NOMO-1 treated with dmso at 0.1 percent for 144 hours (cell line): ENCODE measurements around the gene ZNF366.

Experiments
- DNase-seq: peaks from one replicate; lab custom pipeline; 2025; ENCODE audit not compliant: unreplicated experiment; lab: John Stamatoyannopoulos, UW

The ZNF366 gene

DNA sequence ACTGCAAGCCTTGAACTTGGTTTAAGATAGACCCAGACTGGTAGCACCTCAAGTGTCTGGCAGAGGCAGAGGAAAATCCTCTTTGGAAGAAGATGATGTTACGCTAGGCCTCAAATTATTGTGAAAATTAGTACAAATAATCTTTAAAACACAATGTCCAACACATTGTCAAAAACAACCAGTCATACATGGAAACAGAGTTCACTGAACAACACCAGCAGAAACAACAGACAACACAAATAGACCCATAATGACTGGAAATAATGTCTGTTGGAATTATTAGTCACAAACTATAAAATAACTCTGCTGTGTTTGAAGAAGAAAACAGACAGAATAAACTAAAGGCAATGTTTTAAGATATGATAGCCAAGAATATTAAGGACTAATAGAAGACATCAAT, 15.4 kb upstream of the ZNF366 start:
- no peak for DNase-seq

DNA sequence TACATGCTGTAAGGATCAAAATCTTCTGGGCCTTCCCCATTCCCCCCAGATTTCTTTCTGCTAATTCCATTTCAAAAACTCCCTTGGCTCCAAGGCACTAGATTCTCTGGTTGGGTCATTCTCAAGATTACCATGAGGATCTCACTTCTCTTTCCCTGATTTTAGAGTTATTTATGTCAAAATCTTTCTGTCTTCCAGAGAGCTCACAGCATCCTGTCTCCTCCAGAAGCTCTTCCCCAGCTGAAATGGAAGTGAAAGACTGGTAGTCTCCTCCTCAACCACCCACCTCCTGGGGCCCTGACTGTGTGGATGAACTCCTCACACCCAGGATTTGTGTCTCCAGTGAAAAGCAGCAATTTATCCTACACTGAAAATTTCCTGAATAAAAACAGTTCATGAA, 11.9 kb upstream of the ZNF366 start:
- no peak for DNase-seq

DNA sequence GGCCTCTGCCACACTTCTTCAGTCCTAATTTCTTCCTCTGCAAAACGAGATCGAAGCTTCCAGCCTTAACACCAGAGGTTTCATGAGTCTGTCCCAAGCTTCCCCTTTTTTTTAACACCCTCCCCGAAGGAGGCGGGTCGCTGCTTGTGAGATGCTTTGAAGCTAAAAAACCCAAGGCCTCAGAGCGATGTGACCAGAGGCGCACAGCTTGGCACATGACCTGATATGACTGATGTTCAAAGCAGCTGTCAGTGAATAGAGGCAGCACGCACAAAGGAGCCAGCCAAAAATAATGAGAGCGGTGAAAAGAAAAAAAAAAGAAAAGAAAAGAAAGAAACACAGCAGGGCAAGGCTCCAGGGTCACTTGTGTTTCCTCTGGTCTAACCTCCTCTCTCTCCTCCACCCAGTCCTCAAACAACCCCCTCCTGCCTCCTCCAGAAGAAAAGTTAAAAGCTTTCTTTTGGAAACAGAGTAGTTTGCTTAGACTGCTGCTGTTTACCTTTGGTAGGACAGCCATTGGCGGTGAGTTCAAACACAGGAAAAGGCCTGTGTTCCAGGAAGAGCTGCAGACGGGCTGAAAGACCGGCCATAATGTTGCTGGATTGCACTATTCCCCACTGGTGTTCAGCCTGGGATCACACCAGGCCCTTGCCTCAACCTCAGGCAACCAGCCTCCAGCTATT, 10.9 kb upstream of the ZNF366 start:
- peak; percentile 89 for DNase-seq

DNA sequence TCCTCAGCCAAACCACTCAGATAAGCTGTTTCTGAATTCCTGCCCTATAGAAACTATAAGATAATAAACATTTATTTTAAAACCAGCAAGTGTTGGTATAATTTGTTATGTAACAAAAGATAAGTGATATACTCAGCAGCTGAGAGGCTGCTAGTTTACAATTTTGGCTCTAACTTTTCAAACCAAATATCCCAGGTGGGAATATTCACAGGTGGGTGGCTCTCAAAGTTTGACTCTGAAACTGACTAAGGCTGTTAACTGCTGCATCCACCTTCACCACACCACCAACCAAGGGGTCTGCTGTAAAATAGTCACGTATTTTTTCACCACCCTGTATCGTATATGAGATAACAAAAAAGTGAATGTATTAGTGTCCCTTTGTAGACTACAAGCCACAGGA, 9.7 kb upstream of the ZNF366 start:
- no peak for DNase-seq

DNA sequence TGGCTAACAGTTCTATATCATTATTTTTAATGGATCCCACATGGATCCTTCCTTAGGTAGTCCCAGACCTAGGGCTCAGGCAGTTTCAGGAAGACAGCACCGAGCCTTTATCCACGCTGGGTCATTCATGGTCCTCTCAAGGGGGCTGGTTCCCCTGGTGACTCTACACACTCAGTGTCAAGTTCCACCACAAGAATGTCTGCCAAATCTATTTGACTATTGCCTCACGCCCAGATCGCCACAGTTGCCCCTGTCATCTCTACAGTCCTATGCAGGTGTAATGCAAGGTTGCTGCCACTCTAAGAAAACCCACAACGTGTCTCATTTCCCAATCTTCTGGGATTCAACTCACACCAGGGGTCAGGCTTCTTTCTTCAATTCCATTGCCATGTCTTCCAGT, 8.0 kb upstream of the ZNF366 start:
- no peak for DNase-seq

DNA sequence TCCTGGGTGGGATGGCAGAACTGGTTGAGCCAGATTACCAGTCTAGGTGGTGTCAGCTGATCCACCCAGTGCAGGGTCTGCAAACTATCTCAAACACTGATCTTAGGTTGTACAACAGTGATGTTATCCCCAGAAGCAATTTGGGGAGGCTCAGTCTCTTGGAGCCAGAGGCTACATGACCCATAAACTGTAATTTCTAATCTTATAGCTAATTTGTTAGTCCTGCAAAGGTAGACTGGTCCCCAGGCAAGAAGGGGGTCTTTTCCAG, 5.3 kb upstream of the ZNF366 start:
- DNase-seq, result no peak

DNA sequence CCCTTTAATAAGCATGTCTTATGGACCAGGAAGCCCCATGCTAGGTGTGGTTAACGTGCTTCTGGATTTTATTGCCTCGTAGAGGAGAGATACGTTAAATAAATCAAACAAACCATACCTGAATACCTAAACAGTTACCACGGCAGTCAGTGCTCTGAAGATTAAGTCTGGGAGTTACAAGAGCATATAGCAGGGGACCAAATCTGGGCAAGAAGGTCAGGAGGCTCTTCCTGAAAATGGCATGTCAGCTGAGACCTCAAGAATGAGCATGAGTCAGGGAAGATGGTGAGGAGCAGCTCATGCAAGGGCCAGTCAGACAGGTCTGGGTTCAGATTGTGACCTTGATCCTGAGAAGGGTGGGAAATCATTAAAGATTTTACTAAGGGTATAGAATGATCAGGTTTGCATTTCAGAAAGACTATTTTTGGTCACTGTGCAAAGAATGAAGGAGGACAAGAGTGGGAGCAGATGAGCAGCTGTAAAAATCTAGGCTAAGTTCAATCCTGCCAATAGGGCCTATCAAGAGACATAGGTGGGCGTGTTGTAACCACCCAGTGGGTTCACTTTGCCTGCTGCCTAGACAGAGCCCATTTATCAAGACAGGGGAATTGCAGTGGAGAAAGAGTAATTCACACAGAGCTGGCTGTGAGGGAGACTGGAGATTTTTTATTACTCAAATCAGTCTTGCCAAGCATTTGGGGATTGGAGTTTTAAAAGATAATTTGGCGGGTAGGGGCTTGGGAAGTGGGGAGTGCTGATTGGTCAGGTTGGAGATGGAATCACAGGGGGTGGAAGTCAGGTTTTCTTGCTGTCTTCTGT, 4.8 kb upstream of the ZNF366 start:
- no peak for DNase-seq

DNA sequence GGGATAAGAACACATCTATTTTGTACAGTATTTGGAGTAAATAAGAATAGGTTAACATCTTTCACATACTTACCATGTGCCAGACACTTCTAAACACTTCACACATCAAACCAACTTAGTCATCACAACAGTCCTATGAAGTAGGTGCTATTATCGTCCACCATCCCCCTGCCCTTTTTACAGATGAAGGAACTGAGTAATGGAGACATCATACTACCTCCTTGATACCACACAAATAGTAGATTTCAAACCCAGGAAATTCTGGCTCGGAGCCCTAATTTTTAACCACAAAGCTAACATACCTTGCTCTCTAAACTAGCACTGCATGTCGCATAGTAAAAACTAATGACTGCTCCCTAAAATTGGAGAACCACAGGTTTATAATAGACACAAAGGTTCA, 4.2 kb upstream of the ZNF366 start:
- DNase-seq, result no peak

DNA sequence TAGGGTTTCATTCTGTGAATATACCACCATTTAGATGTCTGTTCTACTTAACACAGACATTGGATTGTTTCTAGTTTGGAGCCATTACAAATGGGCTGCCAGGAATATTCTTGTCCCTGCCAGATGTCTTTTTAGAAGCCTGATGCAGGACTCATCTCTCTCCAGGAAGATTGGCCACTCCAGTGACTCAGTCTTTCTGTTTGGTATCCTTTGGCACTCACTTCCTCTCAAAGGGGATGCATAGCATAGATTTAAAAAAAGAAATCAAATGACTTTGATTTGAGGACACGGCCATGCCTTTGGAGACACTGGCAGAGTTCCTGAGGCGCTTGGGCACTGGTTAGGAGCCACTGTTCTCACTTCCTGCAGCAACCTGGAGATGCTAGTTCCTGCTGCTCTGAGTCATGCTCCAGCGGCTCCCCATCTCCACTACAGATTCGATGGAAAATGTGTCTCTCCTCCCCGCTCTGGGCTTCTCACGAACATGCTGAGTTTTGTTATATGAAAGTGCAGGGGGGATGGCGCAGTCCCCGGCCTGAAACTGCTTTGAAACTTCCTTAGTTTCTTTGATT, 3.5 kb upstream of the ZNF366 start:
- DNase-seq, result peak; percentile 82

DNA sequence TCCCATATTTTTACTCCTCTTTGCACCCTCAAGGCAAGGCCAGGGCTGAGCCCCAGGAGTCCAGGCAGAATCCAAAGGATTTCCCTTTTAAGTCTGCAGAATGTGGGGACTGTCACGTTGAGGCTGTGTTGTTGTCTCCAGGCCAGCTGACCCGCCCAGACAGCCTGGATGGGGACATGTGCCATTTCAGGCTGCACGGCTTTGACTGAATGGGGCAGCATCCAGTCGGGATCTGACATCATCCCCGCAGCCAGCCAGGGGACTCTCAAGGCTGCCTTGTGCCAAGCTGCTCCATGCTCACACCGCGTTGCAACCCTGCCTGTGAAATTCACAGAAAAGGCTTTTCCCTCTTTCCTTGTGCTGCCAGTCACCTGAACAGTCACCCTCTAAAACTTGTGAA, 2.2 kb upstream of the ZNF366 start:
- no peak for DNase-seq

DNA sequence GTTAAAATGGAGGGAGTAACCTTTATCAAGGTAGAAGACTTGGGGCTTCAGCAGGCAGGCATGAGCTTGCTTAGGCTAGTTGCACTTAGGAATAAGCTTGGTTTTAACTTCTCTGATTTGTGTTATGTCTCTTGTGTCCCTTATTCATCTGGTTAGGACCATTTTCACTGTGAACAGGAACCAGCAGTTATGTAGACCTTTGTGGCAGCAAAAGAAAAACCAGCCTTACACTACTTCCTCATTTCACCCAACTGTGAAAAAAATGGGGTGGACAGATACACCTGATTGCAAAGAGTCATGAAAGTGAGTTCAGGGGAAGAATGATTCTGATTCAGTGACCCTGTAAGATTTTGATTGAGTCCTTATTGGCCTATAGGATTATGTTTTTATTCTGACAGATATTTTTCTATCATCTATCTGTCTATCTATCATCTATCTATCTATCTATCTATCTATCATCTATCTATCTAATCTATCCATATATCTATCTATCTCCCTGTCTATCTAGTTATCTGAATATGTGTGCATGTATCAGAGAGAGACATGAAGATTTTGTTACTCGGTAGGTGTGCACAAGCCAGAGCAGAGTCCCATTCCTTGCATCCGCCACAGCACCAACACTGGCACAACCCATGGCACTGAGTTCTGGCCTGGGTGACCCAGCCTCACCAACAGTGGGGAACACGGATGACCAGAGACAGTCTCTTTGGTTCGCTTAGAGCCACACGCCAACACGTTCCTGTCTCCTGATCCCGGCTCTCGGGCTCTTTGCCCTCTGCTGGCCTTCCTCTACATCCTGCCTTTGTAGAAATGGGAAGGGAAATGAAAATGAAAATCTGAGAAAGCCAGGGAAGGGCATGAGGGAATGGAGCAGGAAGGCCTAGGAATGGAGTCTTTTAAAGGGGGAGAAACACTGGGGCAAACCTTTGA, 1.3 kb upstream of the ZNF366 start:
- peak; percentile 64 for DNase-seq

DNA sequence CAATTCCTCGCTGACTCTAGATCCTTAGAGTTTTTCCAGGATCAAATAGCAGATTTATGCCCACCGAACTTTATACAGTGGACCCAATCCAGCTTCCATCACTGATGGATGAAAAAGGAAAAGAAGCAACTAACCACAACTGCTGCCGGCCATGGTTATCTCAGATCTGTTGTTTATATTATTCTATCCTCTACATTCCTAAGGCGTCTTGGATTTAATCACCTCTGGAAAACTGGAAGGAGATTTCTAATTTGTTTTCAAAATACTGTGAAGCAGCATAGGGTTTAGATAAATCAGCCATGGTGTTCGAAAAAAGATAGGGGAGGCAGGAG, 663 bp upstream of the ZNF366 start:
- DNase-seq, result no peak

DNA sequence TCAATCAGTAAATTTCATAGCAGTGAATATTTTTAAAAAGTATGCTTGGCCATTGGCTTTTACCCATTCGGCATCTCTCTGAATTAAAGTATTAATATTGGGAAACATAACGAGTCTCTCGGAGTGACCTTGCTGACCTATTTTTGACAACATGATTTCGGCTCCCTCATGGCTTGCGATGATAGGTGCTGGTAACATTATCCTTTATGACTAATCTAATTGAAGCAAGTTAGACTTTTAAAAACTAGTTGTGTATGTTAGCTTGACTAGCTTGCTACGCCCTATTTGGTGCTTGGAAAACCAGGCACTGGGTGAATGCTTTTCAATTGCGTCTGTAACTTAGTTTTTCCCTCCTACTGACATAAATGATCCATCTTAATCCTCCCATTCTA, 1.1 kb downstream of the ZNF366 start:
- DNase-seq, result no peak

DNA sequence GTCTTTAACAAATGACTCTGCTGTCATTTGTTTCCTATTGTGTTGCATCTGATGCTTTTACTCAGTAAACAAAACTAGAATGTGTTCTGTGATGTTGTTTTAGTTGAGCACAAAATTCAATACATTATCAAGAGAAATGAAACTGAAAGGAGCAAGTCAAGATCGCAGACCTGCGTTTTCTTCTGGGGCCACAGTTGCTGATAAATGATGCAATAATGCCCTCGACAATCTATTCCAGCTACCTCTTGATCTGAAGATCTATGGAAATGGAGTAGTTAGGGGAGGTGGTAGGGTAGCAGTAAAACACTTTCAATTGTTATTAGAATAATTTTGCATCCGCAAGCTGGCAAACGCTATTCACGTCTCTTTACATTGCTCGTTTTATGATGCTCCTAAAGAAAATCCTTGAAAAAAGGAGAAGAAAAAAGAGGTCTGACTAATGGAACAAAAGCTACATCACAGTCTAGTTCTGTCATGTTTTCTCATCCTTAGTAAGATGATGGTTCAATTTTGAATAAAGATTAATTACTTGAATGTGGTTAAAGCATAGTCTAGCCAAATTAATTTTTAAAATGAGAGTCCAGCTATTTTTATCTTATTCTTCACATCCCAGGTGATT, 1.6 kb downstream of the ZNF366 start:
- DNase-seq, result peak; percentile 37

DNA sequence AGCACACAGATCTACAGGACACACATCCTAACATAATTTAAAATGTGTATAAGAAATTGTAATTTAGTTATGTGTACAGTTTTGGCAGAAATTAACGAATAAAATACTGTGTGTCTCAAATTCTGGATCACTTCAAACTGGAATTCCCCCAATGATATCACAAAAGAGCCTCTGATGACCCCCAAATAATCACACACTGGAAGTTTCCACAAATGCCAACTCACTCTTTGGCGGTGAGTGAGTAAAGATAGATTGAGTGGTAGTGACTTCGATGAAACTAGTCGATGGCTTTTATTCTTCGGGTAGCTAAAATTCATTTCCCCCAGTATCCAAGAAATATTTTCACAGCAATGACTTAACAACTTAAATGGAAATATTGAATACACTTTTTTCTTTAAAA, 2.2 kb downstream of the ZNF366 start:
- DNase-seq, result no peak

DNA sequence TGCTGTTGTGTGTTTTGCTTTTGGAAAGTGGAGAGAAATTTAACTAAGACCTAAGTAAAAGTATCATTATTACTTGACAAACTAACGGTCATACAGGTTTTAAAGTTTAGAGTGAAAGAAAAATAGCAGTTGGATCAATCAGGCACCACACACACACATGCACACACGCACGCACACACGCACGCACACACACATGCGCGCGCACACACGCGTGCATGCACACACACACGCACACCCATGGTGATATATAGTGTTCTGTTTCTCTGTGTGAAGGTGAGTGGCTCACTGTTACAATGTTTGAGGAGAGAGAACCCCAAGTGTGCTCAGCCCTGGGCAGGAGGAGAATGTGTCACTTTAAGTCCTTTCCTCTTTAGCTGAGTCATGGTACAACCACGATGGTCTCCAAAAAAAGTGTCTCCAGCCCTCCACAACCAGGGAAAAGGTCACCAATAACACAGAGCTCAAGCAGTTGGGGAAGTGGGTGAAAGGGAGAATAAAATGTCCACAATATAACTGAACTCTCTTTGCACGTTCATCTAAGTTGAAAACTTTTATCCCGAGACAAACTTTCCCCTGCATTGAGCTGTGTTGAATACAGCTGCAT, 3.2 kb downstream of the ZNF366 start:
- peak; percentile 47 for DNase-seq

DNA sequence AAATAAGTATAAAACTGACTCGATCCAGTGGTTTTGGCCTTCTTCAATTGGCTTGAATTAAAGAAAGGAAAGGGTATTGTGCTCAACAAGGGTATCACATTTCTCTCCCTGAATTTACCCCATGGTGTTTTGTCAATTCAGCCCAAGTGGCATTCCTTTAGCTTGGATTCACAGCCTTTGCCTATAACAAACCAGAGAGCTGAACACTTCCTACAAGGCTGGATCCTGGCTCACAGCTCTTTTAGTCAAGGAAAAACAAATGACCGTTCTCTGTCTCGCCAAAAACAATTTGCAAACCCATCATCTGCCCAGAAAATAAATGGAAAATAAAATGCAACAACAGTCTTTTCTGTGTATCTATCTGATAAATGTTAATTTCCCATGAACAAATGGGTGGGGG, 5.7 kb downstream of the ZNF366 start:
- no peak for DNase-seq

DNA sequence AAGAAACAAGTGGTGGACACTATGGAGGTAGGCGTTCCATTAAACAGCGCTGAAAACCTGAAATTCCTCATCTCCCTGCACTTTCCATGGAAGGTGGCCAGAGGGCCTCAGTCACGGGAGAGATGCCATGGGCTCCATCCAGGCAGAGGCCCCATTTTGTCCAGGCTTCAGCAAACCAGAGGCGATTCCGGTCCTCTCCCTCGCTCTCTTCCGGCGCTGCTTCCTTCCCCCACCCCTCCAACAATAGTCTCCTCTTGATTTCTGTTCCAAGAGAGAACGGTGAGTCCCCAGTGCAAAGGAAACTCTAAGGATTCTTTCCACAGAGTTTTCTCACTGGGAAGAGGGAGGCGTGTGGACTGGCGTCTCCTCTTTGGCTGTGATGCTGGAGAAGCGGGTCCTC, 7.5 kb downstream of the ZNF366 start:
- no peak for DNase-seq

DNA sequence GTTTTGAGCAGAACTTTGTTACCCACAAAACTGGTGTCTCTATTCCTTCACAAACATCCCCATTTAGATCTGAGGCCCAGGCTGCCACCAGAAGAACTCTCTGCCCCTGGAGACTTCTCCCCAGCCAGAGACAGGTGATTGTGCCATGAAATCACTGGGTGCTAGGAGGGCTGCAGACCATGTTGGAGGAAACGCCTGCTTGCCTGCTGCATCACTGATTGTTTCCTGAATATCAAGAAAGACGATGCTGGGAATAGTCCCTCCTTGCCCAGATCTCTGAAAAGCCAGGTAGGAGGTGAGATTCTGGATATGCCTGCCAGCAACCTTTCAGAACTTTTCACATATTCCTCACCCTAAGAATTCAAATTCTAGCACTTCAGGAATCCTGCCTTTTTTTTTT, 8.1 kb downstream of the ZNF366 start:
- no peak for DNase-seq

DNA sequence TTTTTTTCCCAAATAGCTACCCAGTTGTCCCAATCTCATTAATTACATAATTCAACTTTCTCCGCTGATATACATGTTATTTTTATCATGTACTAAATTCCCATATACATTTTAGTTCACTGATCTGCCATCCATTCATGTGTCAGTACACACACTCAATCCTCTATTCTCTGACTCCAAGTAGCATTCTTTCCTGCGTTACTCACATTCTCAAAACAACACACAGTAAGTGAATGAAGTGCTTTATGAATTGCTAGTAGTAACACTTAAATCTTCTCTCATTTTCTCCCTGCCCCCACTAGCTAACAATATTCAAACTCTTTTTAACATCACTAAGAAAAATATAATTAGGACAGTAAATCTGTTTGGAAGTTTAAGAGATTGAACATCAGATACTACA, 8.9 kb downstream of the ZNF366 start:
- DNase-seq, result no peak

DNA sequence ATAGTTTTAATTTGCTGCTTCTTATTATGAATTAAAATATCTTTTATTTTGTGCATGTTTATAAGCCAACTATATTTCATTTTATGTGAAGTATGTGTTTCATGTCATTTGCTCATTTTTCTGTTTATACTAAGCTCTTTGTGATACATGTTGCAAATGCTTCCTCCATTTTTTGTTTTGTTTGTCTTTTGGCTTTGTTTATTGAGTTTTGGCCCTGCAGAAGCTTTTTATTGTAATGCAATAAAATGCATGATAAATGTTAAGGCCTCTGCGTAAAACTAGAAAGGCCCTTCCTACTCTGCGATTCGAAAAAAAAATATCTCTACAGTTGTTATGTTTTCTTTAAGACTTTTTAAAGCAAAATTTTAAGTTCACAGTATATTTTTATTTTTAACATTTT, 9.4 kb downstream of the ZNF366 start:
- no peak for DNase-seq
